NB4 (cell line): Measurements from ENCODE around the gene TOX3.

Experiments used
- DNase-seq: peaks from one replicate; pipeline ENCODE4 v3.0.0; 2010; ENCODE audit warnings: low read depth
- H3K4me3 ChIP-seq: one replicate; pipeline ENCODE4 v1.5.1; 2011; ENCODE audit warnings: mild to moderate bottlenecking, low read depth, low read length, moderate library complexity
- MYC ChIP-seq: IDR thresholded peaks from 2 replicates; pipeline ENCODE4 v1.6.1; 2011; ENCODE audit warnings: low read depth, low read length
- POLR2A ChIP-seq: IDR thresholded peaks from 2 replicates; pipeline ENCODE4 v1.6.1; 2011; ENCODE audit warnings: mild to moderate bottlenecking; ENCODE audit not compliant: insufficient read length; ENCODE audit errors: extremely low read depth
- TF ChIP-seq, protein P1 (sequence below): IDR thresholded peaks from 2 replicates; pipeline ENCODE4 v1.6.1; 2011; ENCODE audit warnings: low read depth, low read length
- TF ChIP-seq, protein P2 (sequence below): IDR thresholded peaks from one replicate; pipeline ENCODE4 v1.5.1; 2012; ENCODE audit warnings: low read depth, low read length

The TOX3 gene

DNA sequence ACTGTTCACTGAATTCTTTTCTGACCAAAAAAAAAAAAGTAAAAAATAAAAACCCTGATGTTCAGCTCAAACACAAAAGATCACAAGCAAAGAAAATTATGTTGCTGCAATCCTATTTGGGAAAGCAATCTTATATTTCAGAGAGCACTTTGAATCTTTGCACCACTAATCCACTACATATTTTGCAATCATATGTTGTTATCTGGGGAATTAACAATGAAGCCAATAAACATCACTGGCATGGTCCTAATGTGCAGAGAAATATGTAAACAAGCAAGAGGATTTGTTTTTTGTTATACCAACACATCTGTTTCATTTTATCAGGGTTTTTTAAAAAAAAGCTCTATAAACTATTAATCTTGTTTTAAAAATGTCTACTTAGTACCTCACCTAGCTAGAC is 84.1 kb downstream of the TOX3 start:
- no peak overlapping the region for H3K4me3 ChIP-seq
- DNase-seq: no peak
- TF ChIP-seq, protein P1, sequence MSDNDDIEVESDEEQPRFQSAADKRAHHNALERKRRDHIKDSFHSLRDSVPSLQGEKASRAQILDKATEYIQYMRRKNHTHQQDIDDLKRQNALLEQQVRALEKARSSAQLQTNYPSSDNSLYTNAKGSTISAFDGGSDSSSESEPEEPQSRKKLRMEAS: no peak
- TF ChIP-seq POLR2A (no peak), MYC (no peak)
- TF ChIP-seq, protein P2, sequence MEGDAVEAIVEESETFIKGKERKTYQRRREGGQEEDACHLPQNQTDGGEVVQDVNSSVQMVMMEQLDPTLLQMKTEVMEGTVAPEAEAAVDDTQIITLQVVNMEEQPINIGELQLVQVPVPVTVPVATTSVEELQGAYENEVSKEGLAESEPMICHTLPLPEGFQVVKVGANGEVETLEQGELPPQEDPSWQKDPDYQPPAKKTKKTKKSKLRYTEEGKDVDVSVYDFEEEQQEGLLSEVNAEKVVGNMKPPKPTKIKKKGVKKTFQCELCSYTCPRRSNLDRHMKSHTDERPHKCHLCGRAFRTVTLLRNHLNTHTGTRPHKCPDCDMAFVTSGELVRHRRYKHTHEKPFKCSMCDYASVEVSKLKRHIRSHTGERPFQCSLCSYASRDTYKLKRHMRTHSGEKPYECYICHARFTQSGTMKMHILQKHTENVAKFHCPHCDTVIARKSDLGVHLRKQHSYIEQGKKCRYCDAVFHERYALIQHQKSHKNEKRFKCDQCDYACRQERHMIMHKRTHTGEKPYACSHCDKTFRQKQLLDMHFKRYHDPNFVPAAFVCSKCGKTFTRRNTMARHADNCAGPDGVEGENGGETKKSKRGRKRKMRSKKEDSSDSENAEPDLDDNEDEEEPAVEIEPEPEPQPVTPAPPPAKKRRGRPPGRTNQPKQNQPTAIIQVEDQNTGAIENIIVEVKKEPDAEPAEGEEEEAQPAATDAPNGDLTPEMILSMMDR: no peak

DNA sequence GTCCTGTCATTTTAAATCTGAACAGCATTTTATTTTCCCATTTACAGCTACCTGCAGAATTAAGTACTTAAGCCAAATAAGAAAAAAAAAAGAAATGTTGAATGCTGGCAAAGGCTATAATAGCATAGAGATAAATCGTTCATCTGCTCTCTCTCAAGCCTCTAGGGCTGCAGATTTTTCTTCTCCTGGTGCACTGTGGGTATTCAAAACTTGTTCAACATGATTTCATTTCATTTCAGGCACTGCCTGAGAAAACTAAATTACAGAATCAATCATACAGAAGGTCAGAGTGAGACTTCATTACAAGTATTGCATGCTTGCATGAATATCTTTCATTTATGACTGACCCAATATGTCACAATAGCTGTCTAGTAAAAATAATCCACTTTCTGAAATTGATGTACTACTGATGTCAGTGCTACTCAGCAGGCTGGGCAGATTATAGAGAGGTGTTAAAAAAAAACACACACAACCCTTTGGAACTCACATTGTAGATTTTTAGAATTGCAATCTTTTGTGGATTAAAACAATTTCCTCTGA is 86.2 kb downstream of the TOX3 start:
- no peak for DNase-seq
- TF ChIP-seq MYC: no peak
- no peak for TF ChIP-seq POLR2A
- TF ChIP-seq, protein P1: no peak
- TF ChIP-seq, protein P2: no peak
- no peak overlapping the region for H3K4me3 ChIP-seq

DNA sequence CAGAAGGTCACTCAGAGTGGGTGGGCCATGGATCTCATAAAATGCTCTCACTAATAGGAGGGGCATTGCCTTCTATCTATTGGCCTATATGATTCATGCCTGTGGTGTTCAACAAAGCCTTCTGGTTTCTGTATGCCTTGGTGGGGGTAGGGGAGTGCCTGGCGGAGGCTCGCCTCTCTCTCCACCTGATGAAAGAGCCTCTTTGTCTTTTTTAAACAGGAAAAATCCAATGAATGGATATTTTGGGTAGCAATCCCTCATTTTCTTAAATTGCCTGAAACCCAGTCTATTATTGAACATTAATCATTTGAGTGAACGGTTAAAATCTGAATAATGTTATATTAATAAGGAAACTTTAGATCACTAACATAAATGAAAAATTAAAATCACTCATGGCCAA is 90.6 kb downstream of the TOX3 start:
- no peak for DNase-seq
- H3K4me3 ChIP-seq: no peak overlapping the region
- no peak for TF ChIP-seq MYC
- TF ChIP-seq, protein P1: no peak
- TF ChIP-seq POLR2A: no peak
- TF ChIP-seq, protein P2: no peak

DNA sequence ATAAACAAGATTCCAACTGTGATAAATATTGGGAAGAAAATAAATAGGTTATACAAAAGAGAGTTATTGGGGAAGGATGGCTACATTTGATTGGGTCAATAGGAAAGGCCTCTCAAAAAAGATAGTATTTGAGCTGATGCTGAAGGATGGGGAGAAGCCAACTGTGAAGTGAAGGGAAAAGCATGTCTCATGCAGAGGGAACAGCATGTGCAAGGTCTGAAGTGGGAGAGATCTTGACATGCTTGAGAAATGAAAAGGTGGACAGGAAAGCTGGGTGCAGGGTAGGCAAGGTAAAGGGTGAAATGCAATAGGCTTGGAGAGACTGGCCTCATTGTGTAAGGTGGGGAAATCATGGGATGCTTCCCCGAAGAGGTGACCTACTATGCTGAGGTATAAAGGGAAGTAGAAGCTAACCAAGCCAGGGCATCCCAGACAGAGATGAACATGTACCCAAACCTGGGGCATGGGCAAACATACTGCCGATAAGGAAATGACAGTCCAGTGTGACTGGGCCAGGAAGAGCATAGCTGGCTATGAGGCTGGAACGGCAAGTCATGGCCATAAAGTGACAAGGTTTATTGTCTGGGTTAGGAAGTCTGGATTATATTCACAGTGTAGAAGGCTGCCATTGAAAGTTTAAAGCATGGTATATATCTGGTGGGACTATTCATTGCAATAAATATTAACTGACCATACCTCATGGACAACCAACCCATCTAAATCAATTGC is 91.2 kb downstream of the TOX3 start:
- TF ChIP-seq POLR2A (no peak), MYC (no peak)
- TF ChIP-seq, protein P2: no peak
- TF ChIP-seq, protein P1: no peak
- DNase-seq: no peak
- no peak overlapping the region for H3K4me3 ChIP-seq

DNA sequence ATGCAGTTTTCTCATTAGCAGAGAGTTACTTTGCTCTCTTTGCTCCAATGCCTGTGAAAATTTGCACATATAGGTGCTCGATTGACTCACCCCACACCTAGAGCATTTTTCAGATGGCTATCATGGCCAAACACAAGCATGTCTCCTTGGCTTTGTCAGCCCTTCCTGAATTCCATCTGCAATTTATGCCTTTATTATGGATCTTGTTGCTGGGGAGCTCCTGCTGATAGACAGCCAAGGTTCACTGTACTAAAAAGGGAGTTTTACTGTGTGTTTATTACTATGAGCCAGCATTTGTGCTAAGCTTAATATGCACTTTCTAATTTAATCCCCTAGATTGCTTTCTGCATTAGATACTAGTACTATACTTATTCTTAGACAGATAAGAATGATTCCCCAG is 93.3 kb downstream of the TOX3 start:
- TF ChIP-seq MYC: no peak
- TF ChIP-seq POLR2A: no peak
- TF ChIP-seq, protein P1: no peak
- TF ChIP-seq, protein P2: no peak
- no peak overlapping the region for H3K4me3 ChIP-seq
- DNase-seq: no peak
